ENCODE measurements around the gene L3MBTL3.
A peak's percentile ranks its signal among the peaks of the same experiment; 100 is the strongest.
"Not testable (repeated sequence)": the region's sequence is repeated elsewhere in the genome, so short reads cannot be mapped to it uniquely, and the experiment has no call there.

The L3MBTL3 gene

DNA sequence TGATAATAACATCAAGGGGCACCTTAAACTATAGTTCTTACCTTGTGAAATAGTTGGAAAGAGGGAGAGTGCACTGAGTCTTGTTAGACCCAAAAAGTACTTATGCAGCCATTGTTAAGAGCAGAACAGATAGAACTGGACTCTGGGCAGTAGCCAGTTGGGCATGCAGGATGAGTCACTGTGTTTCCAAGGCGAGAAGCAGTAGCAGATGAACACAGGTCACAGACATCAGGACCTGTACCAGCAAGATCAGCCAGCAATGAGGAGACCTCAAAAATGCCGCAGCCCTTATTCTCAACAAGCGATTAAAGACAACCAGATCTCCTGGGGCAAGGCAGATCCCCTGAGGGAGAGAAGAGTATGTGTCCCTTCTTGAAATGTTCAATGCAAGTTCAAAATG lies 125.3 kb downstream of the L3MBTL3 start:
- DNase-seq = no peak

GRCh38 chr6:130147111-130147510 lies 128.7 kb downstream of the L3MBTL3 start:
- DNase-seq = no peak

- peak in 1 of 2 experiments; percentile 3 for DNase-seq
Observed at GRCh38 chr6:130148181-130148580, 129.8 kb downstream of the L3MBTL3 start.

DNA sequence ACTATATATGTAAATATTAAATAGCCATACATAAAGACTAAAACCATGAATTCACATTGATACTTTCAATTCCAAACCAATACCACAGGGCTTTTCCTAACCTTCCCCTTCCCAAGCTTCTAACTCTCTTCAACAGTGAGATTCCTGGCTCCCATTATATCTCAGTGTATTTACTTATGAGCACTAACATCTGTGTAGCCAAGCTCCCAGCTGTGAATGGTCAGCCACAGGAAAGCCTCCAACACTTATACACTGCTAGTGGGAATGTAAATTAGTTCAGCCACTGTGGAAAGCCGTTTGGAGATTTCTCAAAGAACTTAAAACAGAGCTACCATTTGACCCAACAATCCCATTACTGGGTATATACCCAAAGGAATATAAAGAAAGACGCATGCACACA lies 130.6 kb downstream of the L3MBTL3 start:
- not testable (repeated sequence) for DNase-seq

- DNase-seq = peak; percentile 79 to 90
Observed at GRCh38 chr6:130150906-130151305, 132.5 kb downstream of the L3MBTL3 start.

DNA sequence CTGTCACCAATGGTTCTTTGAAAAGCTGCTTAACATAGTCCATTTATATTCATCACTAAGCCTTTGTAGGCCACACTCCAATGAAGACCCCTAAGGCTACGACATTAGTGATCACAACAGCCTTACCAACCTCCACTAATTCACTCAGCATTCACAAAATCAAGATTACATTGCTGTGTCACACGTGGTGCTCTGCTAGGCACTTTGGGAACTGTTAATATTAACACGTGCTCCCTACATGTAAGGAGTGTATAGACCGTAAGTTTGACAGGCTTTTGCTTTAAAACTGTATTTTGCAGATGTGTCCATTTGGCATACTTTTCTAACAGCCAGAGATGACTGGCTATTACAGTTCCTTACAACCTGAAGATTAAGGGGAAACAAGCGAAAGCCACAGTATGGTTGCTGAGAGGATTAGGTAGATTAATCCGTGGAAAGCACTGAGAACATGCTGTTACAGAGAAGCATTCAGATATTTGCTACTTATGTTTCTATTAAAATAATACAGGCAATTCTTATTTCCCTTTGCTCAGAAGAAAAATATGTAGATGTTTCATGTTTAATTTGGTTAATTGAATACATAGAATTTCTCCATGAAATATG lies 134.6 kb downstream of the L3MBTL3 start:
- DNase-seq = peak; percentile 57 to 91

GRCh38 chr6:130156908-130157307 lies 138.5 kb downstream of the L3MBTL3 start:
- no peak for DNase-seq

DNA sequence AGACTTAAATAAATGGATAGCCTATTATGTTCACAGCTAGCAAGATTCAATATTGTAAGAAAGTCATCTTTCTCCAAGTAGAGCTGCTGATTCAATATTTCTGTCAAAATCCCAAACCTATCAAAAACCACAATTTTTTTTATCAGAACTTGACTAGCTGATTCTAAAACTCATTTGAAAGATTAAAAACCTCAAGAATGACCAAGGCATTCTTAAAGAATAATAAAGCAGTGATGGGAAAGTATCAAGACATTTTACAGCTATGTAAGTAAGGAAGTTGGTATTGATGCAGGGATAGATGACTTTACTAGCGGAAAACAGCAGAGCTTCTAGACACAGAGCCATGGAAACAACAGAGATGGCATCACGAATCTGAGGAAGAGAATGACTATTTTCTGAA lies 139.7 kb downstream of the L3MBTL3 start:
- no peak for DNase-seq

DNA sequence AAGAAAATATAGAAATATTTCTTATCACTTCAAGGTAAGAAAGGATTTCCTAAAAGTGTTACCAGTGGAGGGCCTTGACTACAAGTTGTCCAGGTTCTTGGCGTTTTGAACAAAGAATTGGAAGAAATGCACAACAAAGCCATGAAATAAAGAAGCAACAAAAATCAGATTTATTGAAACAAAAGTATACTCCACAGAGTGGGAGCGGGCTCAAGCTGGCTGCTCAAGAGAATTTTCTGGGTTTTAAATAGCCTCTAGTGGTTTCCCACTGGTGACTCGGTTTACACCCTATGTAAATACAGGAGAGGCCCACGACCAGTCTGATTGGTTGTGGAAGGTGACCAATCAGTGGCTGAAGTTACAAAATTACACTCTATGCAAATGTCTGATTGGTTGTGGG lies 140.2 kb downstream of the L3MBTL3 start:
- no peak for DNase-seq

- DNase-seq = peak in 1 of 2 experiments; percentile 12
Observed at GRCh38 chr6:130159956-130160355, 141.6 kb downstream of the L3MBTL3 start.

GRCh38 chr6:130161683-130162404 lies 143.5 kb downstream of the L3MBTL3 start:
- no peak for DNase-seq

DNA sequence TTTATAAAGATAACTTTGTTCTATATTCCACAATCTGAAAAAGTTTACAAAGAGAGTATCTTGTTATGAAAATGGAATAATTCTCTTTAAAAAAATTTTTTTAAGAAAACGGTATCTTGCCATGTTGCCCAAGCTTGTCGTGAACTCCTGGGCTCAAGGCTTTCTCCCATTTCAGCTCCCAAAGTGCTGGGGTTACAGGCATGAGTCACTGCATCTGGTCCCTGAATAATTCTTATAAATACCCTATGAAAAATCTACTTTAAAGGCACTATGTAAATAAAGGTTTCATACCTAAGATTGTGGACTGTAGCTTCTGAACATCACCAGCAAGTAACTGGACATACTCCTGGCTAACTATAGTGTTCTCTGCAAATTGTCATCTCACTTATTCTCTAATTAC lies 144.0 kb downstream of the L3MBTL3 start:
- no peak for DNase-seq

GRCh38 chr6:130163266-130163665 lies 144.9 kb downstream of the L3MBTL3 start:
- DNase-seq = no peak

DNA sequence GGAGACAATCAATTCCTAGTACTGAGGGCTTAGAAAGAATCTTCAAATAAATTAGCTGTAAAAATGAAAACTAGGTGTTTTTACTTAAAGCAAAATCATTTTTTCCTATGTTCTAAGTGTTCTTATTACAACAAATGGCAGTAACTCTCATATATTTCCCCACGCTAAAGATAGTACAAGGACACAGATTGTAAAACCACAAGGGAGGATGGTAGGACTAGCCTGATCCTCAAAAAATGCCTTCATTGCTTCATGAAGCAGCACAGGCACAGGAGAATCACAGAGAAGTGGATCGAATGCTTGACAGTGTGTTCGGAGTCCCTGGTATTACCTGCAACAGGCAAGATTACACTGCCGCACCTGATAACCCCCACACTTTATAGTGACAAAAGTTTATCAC lies 145.9 kb downstream of the L3MBTL3 start:
- no peak for DNase-seq

GRCh38 chr6:130167655-130168054 lies 149.3 kb downstream of the L3MBTL3 start:
- DNase-seq = no peak

DNA sequence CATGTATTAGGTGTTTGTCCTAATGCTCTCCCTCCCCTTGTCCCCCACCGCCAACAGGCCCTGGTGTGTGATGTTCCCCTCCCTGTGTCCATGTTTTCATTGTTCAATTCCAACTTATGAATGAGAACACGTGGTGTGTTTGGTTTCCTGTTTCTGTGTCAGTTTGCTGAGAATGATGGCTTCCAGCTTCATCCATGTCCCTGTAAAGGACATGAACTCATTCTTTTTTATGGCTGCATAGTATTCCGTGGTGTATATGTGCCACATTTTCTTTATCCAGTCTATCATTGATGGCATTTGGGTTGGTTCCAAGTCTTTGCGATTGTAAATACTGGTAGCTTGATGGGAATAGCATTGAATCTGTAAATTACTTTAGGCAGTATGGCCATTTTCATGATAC lies 151.8 kb downstream of the L3MBTL3 start:
- DNase-seq = not testable (repeated sequence)

- peak; percentile 83 to 95 for DNase-seq
Observed at GRCh38 chr6:130173377-130174004, 155.1 kb downstream of the L3MBTL3 start.

- no peak for DNase-seq
Observed at GRCh38 chr6:130176378-130176777, 158.0 kb downstream of the L3MBTL3 start.

DNA sequence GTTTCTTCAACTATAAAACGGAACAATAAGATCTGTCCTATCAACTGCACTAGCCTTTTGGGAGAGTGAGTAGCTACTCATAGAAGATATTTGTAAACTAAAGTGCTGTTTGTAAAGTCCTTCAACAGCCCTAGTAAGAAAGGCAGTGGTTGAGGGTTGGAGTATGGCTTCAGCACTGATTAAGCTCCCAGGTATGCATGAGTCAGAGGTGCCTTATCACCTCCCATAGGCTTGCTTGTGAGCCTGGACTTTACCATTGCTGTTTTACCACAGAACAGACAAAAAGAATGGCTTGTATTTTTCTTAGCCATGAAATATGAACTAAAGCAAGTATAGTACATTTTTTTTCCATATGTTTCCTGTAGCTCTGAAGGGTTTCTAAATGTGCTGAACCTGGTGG lies 160.3 kb downstream of the L3MBTL3 start:
- DNase-seq = no peak

- DNase-seq = no peak
Observed at GRCh38 chr6:130182466-130182865, 164.1 kb downstream of the L3MBTL3 start.

GRCh38 chr6:130183271-130184222 lies 165.2 kb downstream of the L3MBTL3 start:
- no peak for DNase-seq

GRCh38 chr6:130185658-130186057 lies 167.3 kb downstream of the L3MBTL3 start:
- DNase-seq = no peak

Measured in NCI-H524 (cell line).